ENCODE data around the gene BRD4.

BRD4 gene

DNA sequence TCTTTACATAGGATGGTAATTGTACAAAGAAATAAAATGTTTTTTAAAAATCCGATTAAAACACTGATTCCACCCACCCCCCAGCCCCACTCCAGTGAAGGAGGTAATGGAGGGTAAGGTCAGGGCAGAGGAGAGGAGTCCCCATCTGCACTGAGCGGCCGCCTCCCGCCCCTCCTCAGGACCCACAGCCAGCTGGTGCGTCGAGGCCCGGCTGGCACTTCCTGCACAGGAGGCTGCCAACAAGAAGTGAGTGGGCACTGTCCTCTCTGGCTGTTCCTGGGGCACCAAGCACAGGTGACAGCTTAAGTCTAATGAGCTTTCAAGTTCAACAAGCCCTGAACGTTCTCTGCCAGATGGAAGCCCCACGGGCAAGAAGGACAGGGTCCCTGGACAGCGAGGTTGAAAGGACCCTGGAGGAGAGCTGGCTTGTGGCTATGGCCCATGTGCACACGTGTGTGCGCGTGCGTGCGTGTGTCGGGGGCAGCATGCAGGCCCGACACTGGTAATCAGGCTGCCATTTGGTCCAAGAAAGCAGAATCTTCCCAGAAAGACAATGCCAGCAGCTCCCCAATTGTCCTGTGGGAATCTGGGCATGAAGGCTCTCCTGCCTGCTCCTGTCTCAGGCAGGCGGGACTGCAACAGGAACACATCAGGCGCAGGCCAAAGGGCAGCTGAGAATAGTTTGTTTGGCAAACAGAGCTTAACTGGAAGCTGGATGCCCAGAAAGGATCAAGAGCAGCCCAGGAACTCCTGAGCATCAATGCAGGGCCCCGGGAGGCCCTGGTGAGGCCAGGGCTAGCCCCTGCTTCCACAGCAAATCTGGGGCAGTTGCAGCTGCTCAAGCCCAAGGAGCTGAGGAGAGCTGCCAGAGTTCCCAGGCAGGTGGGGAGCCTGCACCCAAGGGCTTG is 85.0 kb downstream of the BRD4 start:
- no peak for DNase-seq

DNA sequence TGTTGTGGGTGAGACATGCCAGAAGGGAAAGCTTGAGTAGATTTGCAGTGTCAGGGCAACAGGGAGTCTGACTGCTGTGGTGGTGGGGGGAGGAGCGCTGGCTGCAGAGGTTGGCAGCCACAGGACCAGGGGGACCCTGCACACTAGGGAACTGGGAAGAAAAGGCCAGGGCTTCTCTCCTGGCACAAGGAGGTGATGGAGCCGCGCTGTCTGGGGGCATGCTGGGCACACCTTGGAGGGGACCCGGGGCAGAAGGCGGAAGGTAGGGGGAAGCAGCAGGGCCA is 86.2 kb downstream of the BRD4 start:
- DNase-seq = no peak

DNA sequence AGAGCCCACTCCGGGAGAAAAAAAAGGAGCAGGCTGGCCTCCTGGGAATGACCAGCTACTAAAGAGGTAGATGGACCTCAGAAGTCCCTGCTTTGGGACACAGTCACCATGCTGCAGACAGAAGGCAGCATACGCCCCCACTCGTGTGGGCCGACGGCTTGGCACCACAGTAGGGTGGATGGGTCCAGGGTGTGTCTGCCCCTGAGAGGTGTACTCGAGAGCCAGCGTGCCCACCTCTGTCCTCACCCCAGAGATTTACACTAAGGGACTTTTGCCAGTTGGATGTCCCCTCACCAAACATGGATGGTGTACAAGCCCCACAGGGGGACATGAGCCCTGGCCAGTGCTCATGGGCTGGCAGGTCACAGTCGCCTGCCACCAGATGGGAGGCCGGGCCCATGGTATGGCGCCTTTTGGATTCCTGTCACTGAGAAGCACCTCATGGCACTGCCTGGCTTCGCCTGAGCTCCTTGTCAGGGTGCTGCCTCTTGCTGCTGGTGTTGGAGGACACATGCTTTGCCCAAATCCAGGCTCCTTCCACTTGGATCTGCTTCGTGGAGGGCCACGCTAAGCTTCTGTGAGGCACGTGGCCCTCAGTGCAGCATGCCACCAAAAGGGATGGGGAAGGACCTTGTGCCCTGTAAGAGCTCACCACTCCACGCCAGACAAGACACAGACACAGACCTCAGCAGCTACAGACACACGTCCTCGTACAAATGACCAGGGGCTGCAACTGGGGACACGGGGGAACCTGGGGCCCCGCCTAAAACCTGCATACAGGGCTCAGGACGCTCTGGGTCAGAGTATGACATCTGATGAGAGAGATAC is 86.8 kb downstream of the BRD4 start:
- DNase-seq = no peak

DNA sequence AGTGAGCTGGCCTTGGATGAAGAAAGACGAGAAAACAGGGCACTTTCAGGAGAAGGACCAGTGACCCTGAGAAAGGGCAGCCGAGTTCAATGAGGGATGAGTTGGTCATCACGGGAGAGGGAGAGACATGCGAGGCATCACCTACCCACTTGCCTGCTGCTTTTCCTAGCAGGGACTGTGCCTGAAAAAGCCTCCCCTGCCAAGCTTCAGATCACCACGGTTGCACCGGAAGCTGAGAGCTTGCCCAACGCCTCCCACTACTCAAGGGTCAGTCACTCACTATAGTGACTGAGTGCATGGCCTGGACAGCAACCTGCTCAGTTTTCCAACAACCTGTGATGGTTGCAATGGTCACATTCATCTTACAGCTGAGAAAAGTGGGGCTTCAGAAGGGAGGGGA is 87.5 kb downstream of the BRD4 start:
- DNase-seq = no peak

- DNase-seq = no peak
Measured at GRCh38 chr19:15244106-15244803, 88.1 kb downstream of the BRD4 start.

- no peak for DNase-seq
Measured at GRCh38 chr19:15243236-15243957, 88.9 kb downstream of the BRD4 start.

DNA sequence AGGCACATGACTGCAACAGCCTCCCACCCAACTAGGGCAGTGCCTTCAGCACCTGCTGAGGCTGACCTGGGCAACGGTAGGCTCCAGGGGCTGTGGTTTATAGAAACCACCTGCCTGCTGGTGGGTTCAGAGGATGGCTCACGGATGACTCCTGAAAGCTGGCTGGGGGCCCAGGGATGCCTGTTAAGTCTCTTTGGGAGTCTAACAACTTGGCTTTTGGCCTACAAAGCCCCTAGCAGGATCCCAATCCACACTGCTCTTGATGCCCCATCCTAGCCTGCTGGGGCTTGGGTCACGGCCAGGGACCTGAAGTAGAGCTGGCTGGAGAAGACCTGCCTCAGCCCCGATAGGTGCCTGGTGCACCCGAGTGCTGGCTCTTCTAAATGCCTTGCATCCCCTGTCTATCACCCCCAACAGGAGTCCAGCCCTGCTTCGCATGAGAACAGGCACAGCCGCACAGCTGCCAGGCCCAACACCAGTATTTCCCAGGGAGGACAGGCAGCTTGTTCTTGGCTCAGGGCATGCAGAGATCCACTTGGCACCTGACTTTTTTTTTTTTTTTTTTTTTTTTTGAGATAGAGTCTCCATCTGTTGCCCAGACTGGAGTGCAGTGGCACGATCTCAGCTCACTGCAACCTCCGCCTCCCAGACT is 91.0 kb downstream of the BRD4 start:
- DNase-seq = no peak

DNA sequence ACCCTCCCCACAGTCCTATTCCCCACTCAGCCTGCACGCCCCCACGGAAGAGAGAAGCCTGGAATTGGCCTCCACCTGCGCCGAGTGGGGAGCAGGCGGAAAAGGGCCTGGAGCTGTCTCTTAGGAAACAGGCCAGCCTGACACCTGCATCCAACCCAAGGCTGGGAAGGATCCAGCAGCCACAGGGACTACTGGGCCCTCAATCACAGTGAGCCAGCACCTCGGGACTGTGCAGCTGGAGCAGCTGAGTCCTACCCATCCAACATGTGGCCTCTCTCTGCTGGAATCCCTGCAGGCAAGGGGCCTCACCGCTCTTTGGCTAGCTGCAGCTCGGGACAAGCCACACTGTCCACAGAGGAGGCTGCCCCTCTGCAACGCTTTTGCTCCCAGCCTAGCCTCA is 91.8 kb downstream of the BRD4 start:
- no peak for DNase-seq

DNA sequence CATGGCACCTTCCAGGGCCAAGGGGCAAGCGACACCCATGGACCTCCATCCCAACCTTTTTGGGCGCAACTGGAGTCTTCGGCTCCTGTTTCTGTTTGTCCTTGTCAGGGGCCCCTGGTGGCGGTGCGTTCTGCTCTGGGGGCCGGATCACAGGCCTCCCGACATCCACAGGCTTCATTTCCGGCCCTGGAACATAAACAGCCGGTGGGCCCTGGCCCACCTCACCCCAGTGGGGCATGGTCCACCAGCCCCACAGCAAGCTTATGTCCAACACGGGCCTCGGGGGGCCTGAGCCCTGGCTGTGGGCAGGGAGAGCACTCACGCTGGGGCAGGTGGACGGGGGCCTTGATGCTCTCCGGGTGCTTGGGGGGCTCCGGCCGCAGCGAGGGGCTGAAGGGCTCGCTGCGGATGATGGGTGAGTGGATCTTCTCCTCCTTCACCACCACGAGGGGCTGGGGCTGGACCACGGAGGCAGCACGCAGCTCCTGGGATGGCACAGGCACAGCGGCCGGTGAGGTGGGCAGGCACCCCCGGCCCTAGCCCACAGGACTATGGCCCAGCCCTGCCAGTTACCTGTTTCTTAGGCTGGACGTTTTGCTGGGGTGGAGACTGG is 92.9 kb downstream of the BRD4 start:
- no peak for DNase-seq

DNA sequence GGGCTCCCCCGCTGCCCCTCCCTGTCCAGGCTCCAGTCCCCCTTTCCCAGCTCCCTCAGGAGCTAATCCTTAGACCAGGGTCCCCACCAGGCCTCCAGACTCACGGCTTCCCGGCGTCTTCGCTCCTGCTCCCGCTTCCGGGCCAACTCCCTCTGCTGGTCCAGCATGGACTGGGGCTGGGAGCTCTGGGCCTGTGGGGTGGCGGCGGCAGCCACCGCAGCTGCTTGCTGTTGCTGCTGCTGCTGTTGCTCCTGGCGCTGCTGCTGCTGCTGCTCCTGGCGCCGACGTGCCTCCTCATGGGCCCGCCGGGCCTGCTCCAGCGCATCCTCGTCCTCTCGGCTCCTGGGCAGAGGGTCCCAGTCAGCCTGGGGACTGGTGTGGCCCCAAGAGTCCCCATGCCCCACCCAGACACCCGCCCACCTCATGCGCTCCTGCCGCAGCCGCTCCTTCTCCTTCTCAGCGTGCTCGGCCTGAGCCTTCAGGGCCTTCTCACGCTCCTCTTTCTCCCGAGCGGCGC is 93.6 kb downstream of the BRD4 start:
- no peak for DNase-seq

GRCh38 chr19:15237759-15238638 is 94.3 kb downstream of the BRD4 start:
- DNase-seq = no peak

DNA sequence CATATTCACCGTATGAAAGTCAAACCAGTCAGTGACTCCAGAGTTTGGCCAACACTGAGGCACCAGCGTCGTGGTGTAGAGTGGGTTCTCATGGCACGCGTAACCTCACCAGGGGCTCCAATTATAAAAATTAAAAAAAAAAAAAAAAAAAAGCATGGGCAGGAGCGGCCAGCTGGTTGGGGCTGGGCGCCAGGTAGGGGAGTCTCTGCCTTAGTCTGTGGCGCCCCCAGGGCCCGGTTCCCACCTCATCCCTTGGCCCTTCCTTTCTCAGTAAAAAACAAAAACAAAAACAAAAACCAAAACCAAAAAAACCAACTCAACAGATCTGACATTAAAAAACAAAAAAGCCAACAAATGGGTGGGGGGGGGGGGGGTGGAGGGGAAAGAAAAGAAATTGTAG is 95.5 kb downstream of the BRD4 start:
- no peak for DNase-seq

- DNase-seq = no peak
Measured at GRCh38 chr19:15235781-15236180, 96.6 kb downstream of the BRD4 start.

DNA sequence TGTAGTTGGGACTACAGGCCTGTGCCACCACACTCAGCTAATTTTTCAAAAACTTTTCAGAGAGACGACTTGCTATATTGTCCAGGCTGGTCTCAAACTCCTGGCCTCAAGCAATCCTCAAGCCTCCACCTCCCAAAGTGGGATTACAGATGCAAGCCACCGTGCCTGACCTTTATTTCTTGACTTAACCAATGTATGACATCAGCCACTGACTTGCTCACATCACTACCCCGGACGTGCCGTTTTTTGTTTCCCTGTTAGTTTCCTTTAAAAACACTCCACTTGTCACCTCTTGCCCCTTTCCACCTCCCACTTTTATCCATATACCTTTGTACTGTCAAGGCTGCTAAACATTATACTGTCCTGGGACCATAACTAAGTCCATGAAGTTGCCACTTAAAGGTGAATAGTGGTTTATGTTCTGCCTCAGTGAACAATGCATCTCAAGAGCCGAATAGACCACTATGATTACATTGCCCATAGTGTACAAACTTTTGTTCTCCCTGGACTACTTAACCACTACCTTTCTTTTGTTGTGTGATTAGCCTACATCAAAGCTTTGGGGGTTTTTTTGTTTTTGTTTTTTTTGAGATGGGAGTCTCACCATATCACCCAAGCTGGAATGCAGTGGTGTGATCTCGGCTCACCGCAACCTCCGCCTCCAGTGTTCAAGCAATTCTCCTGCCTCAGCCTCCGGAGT is 97.8 kb downstream of the BRD4 start:
- DNase-seq = no peak

DNA sequence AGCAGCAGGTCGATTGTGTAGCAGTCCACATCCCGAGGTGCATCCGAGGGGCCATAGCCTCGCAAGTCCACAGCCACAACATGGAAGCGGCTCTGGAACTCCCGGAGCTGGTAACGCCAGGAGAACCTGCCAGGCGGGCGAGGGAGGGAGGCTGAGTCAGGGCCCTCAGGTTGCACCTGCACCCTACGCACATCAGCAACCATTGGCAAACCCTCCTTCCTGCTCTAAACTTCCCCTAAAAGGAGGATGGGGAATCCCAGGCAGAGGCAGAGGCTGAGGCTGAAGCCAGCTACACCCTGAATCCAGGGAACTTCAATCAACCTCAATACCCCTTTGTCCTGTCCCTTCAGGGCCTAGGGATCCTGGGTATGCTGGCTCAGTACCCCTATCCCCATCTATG is 101.1 kb downstream of the BRD4 start:
- no peak for DNase-seq

GRCh38 chr19:15227261-15227660 is 105.1 kb downstream of the BRD4 start:
- no peak for DNase-seq

GRCh38 chr19:15225760-15226159 is 106.6 kb downstream of the BRD4 start:
- no peak for DNase-seq

DNA sequence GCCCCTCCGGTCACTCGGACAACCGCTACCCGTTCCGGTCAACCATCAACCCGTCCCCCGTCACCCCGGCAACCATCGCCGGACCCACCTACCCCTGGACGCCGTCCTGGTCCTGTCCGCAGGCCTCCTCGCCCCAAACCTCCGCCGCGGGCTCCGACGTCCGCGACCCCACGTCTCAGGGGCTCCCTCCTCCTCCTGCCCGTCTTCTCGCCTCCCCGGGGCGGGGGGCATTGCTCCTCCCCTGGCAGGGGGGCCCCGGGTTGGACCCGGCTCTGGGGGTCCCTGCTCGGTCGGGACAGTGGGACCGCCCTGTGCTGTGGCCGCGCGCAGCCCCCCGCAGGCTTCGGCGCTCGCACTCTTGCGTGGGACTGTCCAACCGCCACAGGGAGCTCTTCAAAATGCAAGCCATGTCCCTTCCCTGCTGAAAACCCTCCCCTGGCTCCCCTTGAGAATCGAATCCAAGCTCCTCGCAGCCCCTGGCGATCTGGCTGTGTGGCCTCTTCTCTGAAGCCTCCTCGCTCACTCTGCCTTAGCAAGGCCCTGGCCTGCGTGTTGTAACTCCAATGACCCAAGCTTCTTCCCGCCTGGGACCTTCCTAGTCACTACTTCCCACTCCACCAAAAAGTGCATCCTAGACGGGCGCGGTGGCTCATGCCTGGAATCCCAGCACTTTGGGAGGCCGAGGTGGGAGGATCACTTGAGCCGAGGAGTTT is 108.5 kb downstream of the BRD4 start:
- DNase-seq = no peak
